ENCODE data around the gene ALLC.

Gene ALLC

DNA sequence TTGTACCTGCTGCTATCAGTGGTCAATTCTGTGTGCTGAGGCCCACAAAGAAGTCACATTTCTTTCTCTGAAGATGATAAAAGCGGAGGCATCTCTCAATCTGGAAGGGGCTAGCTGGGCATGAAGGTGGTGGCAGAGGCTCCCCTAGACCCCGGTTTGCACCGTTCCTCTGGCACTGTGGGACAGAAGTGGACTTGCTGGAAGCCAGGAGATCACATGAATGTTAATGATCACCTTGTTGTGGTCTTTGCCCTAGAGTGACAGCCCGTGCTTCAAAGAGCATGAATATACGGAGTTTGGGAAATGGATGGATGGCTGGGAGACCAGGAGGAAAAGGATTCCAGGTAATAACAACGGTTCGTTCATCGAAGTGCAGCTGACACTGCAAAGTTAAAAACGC is 20.2 kb downstream of the ALLC start:
- Histone ChIP-seq H3K9ac (ENCODE audit: low read depth, low read length) (no peak overlapping the region), H3K27ac (ENCODE audit: low read length) (no peak overlapping the region), H3K27me3 (ENCODE audit: insufficient read depth, low read length) (no peaks in the 10 kb centered on the region; the same call in 1 of the 2 replicates), H3K4me1 (ENCODE audit: insufficient read depth, low read length) (no peaks in the 10 kb centered on the region), H3K9me3 (ENCODE audit: insufficient read depth, low read depth, low read length) (no peaks in the 10 kb centered on the region), H3K4me3 (ENCODE audit: low read length) (no peak overlapping the region), H3K36me3 (ENCODE audit: insufficient read depth, low read depth, low read length) (no peaks in the 10 kb centered on the region)

DNA sequence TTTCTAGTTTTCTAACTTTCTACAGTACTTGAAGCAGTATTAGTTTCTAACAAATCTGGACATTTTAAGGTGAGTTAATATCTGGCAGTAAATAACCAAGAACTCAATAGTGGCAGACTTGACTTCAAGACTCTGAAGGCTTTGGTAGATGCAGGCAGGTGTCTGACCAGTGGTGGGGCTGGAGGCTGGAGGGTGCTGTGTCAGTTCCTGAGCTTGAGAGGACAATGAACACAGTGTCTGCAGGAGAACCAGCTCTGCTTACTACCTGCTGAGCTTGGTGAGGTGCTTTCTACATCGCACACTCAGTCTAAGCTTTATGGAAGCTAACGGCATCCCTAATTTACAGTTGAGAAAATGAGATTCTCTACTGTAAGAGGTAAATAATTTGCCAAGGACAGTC is 21.2 kb downstream of the ALLC start:
- Histone ChIP-seq H3K4me3 (ENCODE audit: low read length) (no peak overlapping the region), H3K36me3 (ENCODE audit: insufficient read depth, low read depth, low read length) (no peaks in the 10 kb centered on the region), H3K27me3 (ENCODE audit: insufficient read depth, low read length) (no peaks in the 10 kb centered on the region; the same call in 1 of the 2 replicates), H3K9ac (ENCODE audit: low read depth, low read length) (no peak overlapping the region), H3K9me3 (ENCODE audit: insufficient read depth, low read depth, low read length) (no peaks in the 10 kb centered on the region), H3K27ac (ENCODE audit: low read length) (no peak overlapping the region), H3K4me1 (ENCODE audit: insufficient read depth, low read length) (no peaks in the 10 kb centered on the region)

DNA sequence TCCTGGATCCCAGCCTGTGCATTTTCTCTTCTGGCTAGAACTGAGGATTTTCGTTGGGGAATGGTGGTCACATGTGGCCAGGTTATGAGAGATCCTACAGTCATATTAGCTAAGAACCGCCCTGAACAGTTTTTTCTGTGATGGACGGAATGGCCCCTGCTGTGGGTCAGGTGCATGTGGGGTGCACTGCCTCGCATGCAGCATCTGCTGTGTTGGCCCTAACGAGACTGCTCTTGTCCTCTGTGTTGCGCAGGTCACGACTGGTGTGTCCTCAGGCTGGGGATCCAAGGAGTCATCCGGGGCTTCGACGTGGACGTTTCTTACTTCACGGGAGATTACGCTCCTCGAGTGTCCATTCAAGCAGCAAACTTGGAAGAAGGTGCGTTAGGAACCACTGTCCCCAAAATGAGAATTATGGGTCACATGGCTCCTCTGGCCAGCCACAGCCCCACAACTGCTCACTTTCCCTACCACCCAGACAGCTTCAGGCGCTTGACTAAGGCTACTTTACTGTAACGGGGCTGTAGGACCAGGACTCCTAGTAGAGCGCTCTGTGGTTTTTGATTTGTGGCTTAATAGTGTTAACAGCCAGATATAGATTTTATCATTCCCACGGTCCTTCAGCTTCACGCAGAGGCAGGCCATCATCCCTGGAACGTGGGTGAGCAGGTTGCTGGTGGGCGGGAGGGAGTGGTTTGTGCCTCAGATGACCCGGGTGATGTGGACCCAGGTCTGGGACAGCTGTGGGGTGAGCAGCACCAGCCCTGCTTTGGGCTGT is 21.8 kb downstream of the ALLC start:
- Histone ChIP-seq H3K36me3 (ENCODE audit: insufficient read depth, low read depth, low read length) (no peaks in the 10 kb centered on the region), H3K9ac (ENCODE audit: low read depth, low read length) (no peak overlapping the region), H3K4me1 (ENCODE audit: insufficient read depth, low read length) (no peaks in the 10 kb centered on the region), H3K27ac (ENCODE audit: low read length) (no peak overlapping the region), H3K4me3 (ENCODE audit: low read length) (no peak overlapping the region), H3K27me3 (ENCODE audit: insufficient read depth, low read length) (no peaks in the 10 kb centered on the region; the same call in 1 of the 2 replicates), H3K9me3 (ENCODE audit: insufficient read depth, low read depth, low read length) (no peaks in the 10 kb centered on the region)

- Histone ChIP-seq H3K27ac (ENCODE audit: low read length) (no peak overlapping the region), H3K9ac (ENCODE audit: low read depth, low read length) (no peak overlapping the region), H3K27me3 (ENCODE audit: insufficient read depth, low read length) (no peaks in the 10 kb centered on the region; the same call in 1 of the 2 replicates), H3K4me3 (ENCODE audit: low read length) (no peak overlapping the region), H3K9me3 (ENCODE audit: insufficient read depth, low read depth, low read length) (no peaks in the 10 kb centered on the region), H3K36me3 (ENCODE audit: insufficient read depth, low read depth, low read length) (no peaks in the 10 kb centered on the region), H3K4me1 (ENCODE audit: insufficient read depth, low read length) (no peaks in the 10 kb centered on the region)
These were observed 22.7 kb downstream of the ALLC start for GRCh38 chr2:3680548-3681345.

GRCh38 chr2:3681625-3682024 is 23.6 kb downstream of the ALLC start:
- no peak overlapping the region for H3K4me3 ChIP-seq (ENCODE audit: low read length)
- no peak overlapping the region for H3K27ac ChIP-seq (ENCODE audit: low read length)
- H3K9me3 ChIP-seq (ENCODE audit: insufficient read depth, low read depth, low read length), result no peaks in the 10 kb centered on the region
- no peaks in the 10 kb centered on the region; the same call in 1 of the 2 replicates for H3K27me3 ChIP-seq (ENCODE audit: insufficient read depth, low read length)
- H3K36me3 ChIP-seq (ENCODE audit: insufficient read depth, low read depth, low read length), result no peaks in the 10 kb centered on the region
- no peak overlapping the region for H3K9ac ChIP-seq (ENCODE audit: low read depth, low read length)
- H3K4me1 ChIP-seq (ENCODE audit: insufficient read depth, low read length), result no peaks in the 10 kb centered on the region

DNA sequence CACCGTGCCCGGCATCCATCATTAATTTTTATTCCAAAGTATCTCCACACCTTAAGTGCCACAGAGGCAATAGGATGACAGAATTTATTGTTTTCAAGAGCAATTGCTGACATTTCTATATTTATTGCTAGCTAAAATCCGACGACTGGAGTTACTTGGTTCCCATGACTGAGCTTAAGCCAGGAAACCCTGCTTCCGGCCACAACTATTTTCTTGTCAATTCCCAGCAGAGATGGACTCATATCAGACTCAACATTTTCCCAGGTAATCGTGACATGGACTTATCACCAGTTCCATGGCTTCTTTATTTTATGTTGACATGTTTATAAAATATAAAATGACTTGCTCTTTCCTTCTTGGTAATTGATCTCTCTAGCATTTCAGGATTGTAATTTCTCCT is 24.8 kb downstream of the ALLC start:
- H3K27me3 ChIP-seq (ENCODE audit: insufficient read depth, low read length), result no peaks in the 10 kb centered on the region; the same call in 1 of the 2 replicates
- H3K9ac ChIP-seq (ENCODE audit: low read depth, low read length), result no peak overlapping the region
- no peak overlapping the region for H3K27ac ChIP-seq (ENCODE audit: low read length)
- H3K36me3 ChIP-seq (ENCODE audit: insufficient read depth, low read depth, low read length), result no peaks in the 10 kb centered on the region
- no peak overlapping the region for H3K4me3 ChIP-seq (ENCODE audit: low read length)
- H3K9me3 ChIP-seq (ENCODE audit: insufficient read depth, low read depth, low read length), result no peaks in the 10 kb centered on the region
- no peaks in the 10 kb centered on the region for H3K4me1 ChIP-seq (ENCODE audit: insufficient read depth, low read length)

GRCh38 chr2:3683748-3684454 is 25.9 kb downstream of the ALLC start:
- Histone ChIP-seq H3K27ac (ENCODE audit: low read length) (no peak overlapping the region), H3K27me3 (ENCODE audit: insufficient read depth, low read length) (no peaks in the 10 kb centered on the region), H3K9ac (ENCODE audit: low read depth, low read length) (no peak overlapping the region), H3K4me3 (ENCODE audit: low read length) (no peak overlapping the region), H3K9me3 (ENCODE audit: insufficient read depth, low read depth, low read length) (no peaks in the 10 kb centered on the region), H3K36me3 (ENCODE audit: insufficient read depth, low read depth, low read length) (no peaks in the 10 kb centered on the region), H3K4me1 (ENCODE audit: insufficient read depth, low read length) (no peaks in the 10 kb centered on the region)

DNA sequence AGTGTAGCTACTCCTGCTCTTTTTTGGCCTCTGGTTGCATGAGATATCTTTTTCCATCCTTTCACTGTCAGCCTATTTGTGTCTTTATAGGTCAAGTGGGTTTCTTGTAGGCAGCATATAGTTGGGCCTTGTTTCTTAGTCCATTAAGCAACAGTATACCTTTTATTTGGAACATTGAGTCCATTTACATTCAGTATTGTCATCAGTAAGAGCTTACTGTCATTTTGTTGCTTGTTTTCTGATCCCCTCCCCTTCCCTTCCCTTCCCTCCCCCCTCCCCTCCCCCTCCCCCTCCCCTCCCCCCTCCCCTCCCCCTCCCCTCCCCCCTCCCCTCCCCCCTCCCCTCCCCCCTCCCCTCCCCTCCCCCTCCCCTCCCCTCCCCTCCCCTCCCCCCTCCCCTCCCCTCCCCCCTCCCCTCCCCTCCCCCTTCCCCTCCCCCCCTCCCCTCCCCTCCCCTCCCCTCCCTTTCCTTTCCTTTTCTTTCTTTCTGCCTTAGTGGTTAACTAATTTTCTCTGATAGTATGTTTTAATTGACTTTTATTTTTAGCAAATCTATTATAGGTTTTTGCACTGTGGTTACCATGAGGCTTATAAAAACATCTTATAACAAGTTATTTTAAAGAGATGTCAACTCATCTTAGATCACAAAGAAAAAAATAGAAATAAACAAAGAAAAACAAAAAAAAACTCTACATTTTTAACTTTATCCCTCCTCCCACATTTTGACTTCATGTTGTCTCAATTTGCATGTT is 32.2 kb downstream of the ALLC start:
- no peak overlapping the region for H3K4me3 ChIP-seq (ENCODE audit: low read length)
- peaks cover 2% of the 10 kb centered on the region; the same call in 1 of the 2 replicates for H3K9me3 ChIP-seq (ENCODE audit: insufficient read depth, low read depth, low read length)
- no peak overlapping the region for H3K27ac ChIP-seq (ENCODE audit: low read length)
- H3K9ac ChIP-seq (ENCODE audit: low read depth, low read length), result no peak overlapping the region
- H3K36me3 ChIP-seq (ENCODE audit: insufficient read depth, low read depth, low read length), result no peaks in the 10 kb centered on the region
- H3K4me1 ChIP-seq (ENCODE audit: insufficient read depth, low read length), result no peaks in the 10 kb centered on the region
- H3K27me3 ChIP-seq (ENCODE audit: insufficient read depth, low read length), result no peaks in the 10 kb centered on the region

DNA sequence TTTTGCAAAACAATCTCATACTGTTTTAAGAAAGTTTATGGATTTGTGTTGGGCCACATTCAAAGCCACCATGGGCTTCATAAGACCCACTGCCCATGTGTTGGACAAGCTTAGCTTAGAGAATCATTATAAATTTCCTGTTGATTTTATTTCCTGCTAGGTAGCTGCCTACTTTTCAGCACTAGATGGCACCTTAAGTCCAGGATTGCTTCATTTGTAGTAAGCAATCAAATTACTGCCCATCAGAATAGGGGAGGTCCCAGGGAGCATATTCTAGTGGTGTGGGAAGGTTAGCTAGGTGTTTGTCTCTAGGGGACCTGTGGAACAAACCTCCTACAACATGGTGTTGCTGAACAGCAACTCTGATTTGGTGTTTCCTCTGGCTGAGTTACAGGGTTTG is 34.4 kb downstream of the ALLC start:
- H3K9me3 ChIP-seq (ENCODE audit: insufficient read depth, low read depth, low read length), result peaks cover 2% of the 10 kb centered on the region; the same call in 1 of the 2 replicates
- H3K27me3 ChIP-seq (ENCODE audit: insufficient read depth, low read length), result no peaks in the 10 kb centered on the region
- no peaks in the 10 kb centered on the region for H3K36me3 ChIP-seq (ENCODE audit: insufficient read depth, low read depth, low read length)
- H3K4me1 ChIP-seq (ENCODE audit: insufficient read depth, low read length), result no peaks in the 10 kb centered on the region
- no peak overlapping the region for H3K4me3 ChIP-seq (ENCODE audit: low read length)
- no peak overlapping the region for H3K27ac ChIP-seq (ENCODE audit: low read length)
- H3K9ac ChIP-seq (ENCODE audit: low read depth, low read length), result no peak overlapping the region

DNA sequence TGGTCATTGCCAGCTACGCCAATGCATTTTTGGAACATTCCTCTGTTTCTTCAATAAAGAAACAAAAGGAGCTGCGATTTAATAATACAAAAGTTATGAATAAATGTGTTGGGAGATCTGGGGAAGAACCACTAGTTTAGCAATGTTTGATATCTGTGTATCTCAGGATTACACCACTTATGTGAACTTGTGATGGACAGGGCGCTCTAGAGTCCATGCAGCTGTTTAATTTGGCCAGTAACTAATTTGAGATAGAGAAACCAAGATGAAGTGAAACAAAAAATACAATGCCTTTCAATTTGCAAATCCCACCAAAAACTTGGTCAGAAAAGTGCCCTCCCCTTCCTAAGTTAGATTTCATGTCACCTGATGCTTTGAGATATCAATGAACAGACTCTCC is 38.5 kb downstream of the ALLC start:
- peaks cover 2% of the 10 kb centered on the region; the same call in 1 of the 2 replicates for H3K27me3 ChIP-seq (ENCODE audit: insufficient read depth, low read length)

DNA sequence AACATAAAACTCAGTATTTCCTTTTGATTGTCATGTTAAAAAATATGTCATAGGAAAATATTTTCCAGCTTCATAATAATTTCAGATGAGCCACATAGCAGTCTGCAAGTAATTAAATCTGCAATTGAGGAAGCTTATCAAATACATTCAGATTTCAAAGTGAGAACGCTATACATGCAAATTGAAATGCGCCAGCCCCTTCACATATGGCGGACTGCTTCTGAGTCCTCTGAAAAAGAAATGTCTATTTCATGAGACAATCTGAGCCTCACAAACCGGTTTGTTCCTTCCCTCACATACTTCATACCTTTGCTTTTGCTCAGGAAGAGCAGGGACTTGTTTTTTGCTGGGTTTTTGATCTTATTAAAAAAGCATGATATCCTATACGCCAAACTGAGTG is 43.1 kb downstream of the ALLC start:
- Histone ChIP-seq H3K27me3 (ENCODE audit: insufficient read depth, low read length) (peaks cover 19% of the 10 kb centered on the region), H3K4me1 (ENCODE audit: insufficient read depth, low read length) (no peaks in the 10 kb centered on the region), H3K36me3 (ENCODE audit: insufficient read depth, low read depth, low read length) (no peaks in the 10 kb centered on the region), H3K9me3 (ENCODE audit: insufficient read depth, low read depth, low read length) (no peaks in the 10 kb centered on the region), H3K4me3 (ENCODE audit: low read length) (no peak overlapping the region), H3K9ac (ENCODE audit: low read depth, low read length) (no peak overlapping the region), H3K27ac (ENCODE audit: low read length) (no peak overlapping the region)

More for the DNA sequence above, 38.5 kb downstream of the ALLC start:
- H3K27ac ChIP-seq (ENCODE audit: low read length), result no peak overlapping the region
- H3K9me3 ChIP-seq (ENCODE audit: insufficient read depth, low read depth, low read length), result no peaks in the 10 kb centered on the region
- H3K4me1 ChIP-seq (ENCODE audit: insufficient read depth, low read length), result no peaks in the 10 kb centered on the region
- H3K9ac ChIP-seq (ENCODE audit: low read depth, low read length), result no peak overlapping the region
- H3K36me3 ChIP-seq (ENCODE audit: insufficient read depth, low read depth, low read length), result no peaks in the 10 kb centered on the region
- no peak overlapping the region for H3K4me3 ChIP-seq (ENCODE audit: low read length)

Data from iPS-20b (cell line).